Keratinocyte (primary cell): ENCODE measurements around the gene MACROH2A1.

ENCODE experiments used
- CTCF ChIP-seq, 3 experiments: IDR thresholded peaks in 1 of 3; conservative IDR thresholded peaks in 1 of 3; optimal IDR thresholded peaks in 1 of 3; 2 replicates in 2 of 3; 3 replicates in 1 of 3; pipeline versions ENCODE3 to v1.5.1; 2011; ENCODE audit warnings: low read length in 3 of 3, mild to moderate bottlenecking in 3 of 3, moderate library complexity in 2 of 3, control low read depth in 1 of 3, inconsistent platforms in 1 of 3; ENCODE audit not compliant: insufficient read depth in 2 of 3; ENCODE audit errors: extremely low read depth in 1 of 3
- EZH2 ChIP-seq: IDR thresholded peaks from one replicate; pipeline ENCODE4 v1.6.1; 2012; ENCODE audit warnings: inconsistent platforms, mild to moderate bottlenecking, low read length, moderate library complexity

GRCh38 chr5:135392256-135392655 lies 6.8 kb downstream of the MACROH2A1 start:
- TF ChIP-seq CTCF (optimal IDR thresholded peaks at IDR 0.05 in 1 of 3, IDR thresholded peaks at IDR 0.05 in 1 of 3, conservative IDR thresholded peaks at IDR 0.05 in 1 of 3; ENCODE audit: extremely low read depth in 1 of 3, insufficient read depth in 2 of 3, low read length in 3 of 3) (no peak), EZH2 (no peak)
